GM21723 (cell line): ENCODE data around the gene EYS.
A peak's percentile ranks its signal among the peaks of the same experiment; 100 is the strongest.

Source experiments
- ATAC-seq: cut with Tn5 transposase; IDR thresholded peaks from one replicate; pipeline ENCODE4 v1.9.1; 2021; ENCODE audit warnings: mild to moderate bottlenecking, moderate library complexity; ENCODE audit not compliant: unreplicated experiment

EYS gene

DNA sequence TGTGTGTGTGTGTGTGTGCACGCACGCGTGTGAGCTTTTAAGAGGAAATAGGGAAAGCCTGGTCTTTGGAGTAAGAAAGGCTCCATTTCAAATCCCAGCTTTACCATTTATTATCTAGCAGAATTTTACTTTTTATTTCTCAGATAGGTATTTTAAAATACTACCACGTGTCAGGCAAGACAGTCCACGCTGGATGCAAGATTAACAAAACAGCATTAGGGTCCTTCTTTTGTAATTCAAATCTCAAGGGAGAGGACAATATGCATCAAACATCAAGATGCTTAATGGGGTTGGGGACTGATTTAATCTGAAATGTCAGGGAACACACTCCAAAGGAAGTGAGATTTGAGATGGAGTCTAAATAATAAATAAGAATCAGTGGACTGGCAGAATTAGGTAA lies 1302.6 kb downstream of the EYS start:
- ATAC-seq = no peak

- no peak for ATAC-seq
Measured at GRCh38 chr6:64383277-64383676, 1323.7 kb downstream of the EYS start.

DNA sequence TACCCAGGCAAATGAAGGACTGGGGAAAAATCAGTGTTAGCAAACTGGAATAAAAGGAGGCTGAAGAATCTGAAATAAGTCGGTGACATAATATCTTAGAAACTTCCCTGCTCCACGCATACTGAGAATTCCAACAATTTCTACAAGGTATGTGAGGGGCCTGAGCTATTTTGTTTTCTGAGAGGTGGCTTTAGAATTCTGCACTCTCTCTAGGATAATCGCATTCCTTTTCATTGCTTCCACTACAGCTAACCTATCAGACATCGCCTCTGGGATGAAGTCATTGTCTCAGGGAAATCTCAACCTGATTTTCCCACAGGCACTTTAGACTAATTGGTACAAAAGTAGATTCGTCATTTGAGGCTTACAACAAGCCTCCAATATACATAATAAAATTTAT lies 1330.6 kb downstream of the EYS start:
- ATAC-seq = no peak

GRCh38 chr6:64357430-64357829 lies 1349.6 kb downstream of the EYS start:
- ATAC-seq = no peak

DNA sequence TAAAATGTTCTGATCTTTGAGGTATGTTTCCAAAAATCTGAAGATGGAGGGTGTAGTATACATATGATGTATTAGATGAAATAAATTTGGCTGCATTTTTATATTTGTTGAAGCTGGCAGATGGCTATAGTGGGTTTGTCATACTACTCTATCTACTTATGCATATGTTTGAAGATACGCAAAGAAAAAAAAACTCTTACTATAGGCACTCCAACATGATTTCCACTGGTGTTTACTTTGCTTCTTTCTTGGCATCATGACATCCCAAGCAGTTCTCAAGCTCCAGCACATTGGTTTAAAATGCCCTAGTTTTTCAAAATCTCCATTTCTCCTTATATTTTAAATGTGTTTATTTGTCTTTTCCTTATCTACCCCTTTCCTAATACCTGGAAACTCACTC lies 1359.6 kb downstream of the EYS start:
- ATAC-seq = no peak

- ATAC-seq = no peak
Measured at GRCh38 chr6:64335195-64335594, 1371.8 kb downstream of the EYS start.

- no peak for ATAC-seq
Measured at GRCh38 chr6:64334636-64335035, 1372.4 kb downstream of the EYS start.

DNA sequence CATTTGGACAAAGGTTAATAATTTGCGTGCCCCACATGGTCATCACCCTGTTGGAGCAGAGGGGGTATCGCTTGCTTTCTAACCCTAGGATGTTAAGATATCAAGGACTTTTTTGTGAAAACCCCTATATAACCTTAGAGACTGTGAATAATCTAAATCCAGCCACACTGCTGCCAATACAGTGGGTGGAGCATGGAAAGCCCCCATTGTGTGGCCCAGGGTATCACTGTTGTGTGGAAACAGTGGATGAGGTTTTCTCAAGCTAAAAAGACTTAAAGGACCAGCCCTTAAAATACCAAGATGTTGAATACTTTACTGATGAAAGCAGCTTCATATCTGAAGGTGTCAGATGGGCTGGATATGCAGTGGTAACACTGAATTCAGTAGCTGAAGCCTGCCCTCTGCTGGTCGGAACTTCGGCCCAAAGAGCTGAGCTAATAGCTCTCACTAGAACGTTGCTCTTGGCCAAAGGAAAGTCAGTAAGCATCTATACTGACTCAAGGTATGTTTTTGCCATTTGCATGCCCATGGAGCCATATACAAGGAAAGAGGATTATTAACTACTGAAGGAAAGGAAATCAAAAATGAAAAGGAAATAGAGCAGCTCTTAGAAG lies 1376.2 kb downstream of the EYS start:
- peak; percentile 66 for ATAC-seq

GRCh38 chr6:64326939-64327338 lies 1380.1 kb downstream of the EYS start:
- no peak for ATAC-seq

GRCh38 chr6:64325093-64325492 lies 1381.9 kb downstream of the EYS start:
- ATAC-seq = no peak

DNA sequence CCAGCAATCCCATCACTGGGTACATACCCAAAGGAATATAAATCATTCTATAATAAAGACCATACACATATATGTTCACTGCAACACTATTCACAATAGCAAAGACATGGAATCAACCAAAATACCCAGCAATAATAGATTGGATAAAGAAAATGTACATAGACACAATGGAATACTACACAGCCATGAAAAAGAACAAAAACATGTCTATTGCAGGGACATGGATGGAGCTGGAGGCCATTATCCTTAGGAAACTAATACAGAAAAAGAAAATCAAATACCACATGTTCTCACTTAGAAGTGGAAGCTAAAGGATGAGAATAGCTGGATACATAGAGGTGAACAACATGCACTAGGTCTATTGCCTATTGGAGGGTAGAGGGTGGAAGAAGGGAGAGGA lies 1396.8 kb downstream of the EYS start:
- no peak for ATAC-seq

- ATAC-seq = no peak
Measured at GRCh38 chr6:64301307-64302236, 1405.5 kb downstream of the EYS start.

DNA sequence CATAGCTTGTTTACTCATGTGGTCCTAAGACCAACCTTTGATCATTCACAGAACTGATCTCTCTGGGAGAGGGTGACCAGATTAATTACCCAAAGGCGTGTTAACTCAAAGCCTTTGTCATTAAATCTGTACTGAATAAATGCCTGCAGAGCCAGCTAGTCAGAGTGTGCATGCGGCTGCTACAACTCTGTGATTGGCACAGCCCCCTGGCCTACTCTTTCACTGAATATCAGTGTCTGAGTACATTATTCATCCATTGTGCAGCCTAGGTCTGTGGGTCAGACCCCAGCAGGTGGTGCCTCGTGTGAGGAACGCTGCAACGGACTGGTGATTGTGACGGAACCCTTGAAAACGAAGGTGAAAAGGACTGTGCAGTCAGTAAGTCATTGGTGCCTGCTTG lies 1407.8 kb downstream of the EYS start:
- ATAC-seq = no peak

DNA sequence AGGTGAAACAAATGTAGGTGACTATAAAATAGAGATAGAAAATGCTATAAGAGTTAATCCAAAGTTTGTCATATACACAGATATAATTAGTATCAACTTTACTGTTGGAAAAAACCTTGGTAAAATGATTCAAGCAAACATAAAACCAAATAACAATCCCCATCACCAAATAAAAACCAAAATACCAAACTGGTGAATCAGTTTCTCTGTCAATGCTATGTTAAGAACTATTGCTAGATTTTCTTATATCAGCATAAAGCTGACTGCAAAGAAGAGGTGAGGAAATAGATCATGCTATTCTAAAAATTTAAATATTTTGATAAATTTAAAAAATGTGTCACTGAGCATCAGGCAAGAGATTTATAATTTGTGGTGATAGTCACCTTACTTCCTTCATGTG lies 1413.0 kb downstream of the EYS start:
- no peak for ATAC-seq

DNA sequence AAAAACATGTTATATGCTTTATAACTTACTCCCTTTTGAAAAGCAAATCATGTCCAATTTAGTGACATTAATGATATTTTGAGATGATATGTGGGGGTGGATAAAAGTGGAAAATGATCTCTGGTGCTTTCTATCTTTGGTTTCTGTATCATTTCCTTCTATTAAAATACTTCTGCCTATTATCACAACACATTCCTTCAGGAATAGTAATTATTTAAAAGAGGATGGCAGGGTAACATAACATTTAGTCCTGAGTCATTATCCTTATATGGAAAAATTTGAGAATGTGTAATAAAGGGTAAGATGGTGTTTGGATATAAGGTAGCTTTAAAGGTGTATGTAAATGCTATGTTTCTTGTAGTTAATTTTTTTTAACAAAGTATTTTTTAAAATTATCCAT lies 1413.7 kb downstream of the EYS start:
- ATAC-seq = no peak

- no peak for ATAC-seq
Measured at GRCh38 chr6:64290867-64291266, 1416.2 kb downstream of the EYS start.

DNA sequence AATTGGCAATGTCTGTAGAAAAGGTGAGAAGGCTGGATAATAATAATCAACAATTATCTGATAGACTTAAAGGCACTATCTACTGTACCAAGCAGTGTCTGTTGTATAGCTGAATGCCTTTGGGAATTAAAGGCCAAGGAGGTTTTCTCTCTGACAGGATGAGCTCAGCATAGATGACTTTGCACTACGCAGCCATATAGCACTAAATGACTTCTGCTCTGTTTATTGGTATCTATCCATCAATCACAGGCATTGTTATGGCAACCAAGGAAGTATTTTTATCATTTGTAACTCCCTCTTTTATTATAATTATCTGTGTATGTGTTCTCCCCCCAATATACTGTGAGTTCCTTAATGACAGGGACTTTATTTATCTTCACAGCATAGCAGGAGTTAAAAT lies 1417.1 kb downstream of the EYS start:
- no peak for ATAC-seq

GRCh38 chr6:64288351-64288750 lies 1418.7 kb downstream of the EYS start:
- no peak for ATAC-seq

DNA sequence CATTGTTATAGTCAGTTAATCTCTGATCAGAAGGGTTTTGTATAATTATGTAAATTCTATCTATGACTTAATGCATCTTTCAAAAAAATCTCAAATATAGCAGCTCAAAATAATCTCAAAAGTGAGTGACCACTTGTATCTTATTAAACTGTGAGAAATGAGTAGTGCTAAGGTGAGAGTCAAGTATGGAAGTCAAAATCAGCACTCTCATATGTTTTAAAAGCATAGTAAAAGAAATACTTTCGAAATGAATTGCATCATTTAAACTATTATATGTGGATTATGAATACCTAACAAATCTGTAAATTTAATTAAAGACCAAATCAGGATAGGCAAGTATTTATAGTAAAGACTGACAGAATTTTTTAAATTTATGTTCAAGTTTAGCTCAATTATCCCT lies 1425.9 kb downstream of the EYS start:
- no peak for ATAC-seq

GRCh38 chr6:64280569-64280968 lies 1426.5 kb downstream of the EYS start:
- ATAC-seq = no peak

DNA sequence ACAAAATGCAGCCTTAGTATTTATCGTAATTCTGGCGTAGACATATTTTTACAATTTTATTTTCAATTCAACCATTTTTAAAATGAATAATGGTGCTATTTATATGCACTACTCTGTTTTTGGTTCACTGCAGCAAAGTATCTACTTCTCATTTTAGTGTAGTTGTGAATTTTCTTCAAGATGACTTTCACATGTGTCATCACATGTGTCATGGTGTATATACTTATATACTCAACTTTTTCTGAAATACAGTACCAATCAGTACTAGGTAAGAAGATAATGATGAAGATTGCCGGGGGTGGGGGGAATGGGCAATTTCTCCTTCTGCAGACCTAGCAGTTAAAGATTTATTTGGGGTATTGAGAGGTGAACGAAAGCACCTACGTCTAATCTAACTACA lies 1436.9 kb downstream of the EYS start:
- ATAC-seq = no peak

DNA sequence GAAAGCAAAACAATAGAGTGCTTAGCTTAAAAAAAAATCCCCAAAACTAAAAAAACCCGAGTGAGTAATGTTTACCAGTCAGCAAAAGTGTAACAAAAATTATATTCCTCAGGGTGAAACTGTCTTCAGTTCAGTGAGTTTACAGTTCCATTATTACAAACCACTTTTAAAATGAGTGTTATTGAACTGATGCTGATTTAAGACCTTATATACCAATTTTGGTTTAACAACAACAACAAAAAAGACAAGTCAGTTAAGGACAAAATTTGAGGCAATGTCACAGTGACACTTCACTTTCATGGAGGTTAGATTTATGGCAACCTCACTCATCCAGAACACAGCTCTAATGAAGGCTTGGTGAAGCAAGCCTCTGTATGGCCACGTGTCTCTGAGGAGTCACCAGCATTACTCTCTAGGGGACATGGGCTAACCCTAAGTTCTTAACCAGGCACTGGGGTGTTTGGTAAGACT lies 1440.6 kb downstream of the EYS start:
- peak; percentile 77 for ATAC-seq
